ENCODE measurements around the gene ALDH5A1. TPM values are rescaled to one million over a fixed set of nuclear protein-coding genes. Genes with fewer than 3 reads are reported as not detected.
A peak's percentile ranks its signal among the peaks of the same experiment; 100 is the strongest.

The ALDH5A1 gene
- total and polyA plus RNA-seq, 2 of the 13 experiments (the other 11 are each of a cell fraction or from before 2014, with no cell fraction given): 12.8 to 32.5 TPM

DNA sequence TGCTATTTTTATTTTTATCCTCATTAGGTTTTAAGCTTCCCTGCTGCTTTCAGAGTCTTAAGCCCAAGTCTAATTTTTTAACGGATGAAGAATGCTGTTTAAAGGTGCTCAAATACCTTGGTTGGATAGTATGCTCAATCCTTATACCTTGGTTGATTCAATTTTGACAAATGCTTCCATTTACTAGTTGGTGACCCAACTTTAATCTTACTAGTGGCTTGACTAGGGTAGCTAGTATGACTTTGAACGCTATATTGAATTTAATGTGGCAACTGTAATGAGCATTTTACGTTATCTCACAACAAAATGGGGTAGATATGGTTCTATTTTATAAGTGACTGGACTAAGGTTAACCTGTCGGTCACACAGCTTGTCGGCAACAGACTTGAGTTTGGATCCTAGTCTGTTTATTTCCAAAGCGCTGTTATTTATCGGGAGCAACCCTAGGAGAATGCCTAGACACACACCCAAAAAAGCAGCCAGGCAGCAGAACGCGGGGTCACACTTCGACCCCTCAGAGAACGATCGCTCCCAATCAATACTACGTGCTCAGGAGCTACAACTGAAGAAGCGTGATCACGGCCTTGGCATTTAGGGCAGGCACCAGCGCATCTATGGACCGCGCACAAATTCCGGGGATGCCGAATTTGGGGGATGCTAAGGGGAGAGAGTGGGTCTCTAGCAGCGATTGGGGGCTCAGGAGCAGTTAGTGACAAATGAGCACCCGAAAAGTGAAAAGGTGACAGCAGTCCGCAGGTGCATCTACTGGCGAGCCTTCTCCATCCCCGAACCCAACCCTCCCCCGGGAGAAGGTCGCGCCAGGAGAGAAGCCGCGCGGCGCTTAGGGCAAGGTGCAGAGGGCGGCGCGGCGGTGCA, 586 bp upstream of the ALDH5A1 start (continued):
- TF ChIP-seq NFE2L1 (CRISPR knock-in tag; IDR thresholded peaks at IDR 0.05; ENCODE audit: borderline replicate concordance) (0 out of 2 replicates have a peak, but pooled peaks have one; percentile 63), KMT2B (CRISPR knock-in tag; IDR thresholded peaks at IDR 0.05) (no peak), KLF11 (CRISPR knock-in tag; IDR thresholded peaks at IDR 0.05) (peak; percentile 72; the same call in 1 of the 2 replicates), KLF6 (CRISPR knock-in tag; IDR thresholded peaks at IDR 0.05) (no peak), ZNF841 (CRISPR knock-in tag; IDR thresholded peaks at IDR 0.05; ENCODE audit: borderline replicate concordance) (no peak), CEBPG (CRISPR knock-in tag; IDR thresholded peaks at IDR 0.05) (peak; percentile 36; the same call in 1 of the 2 replicates), SAFB2 (CRISPR knock-in tag; IDR thresholded peaks at IDR 0.05; ENCODE audit: borderline replicate concordance, low read depth) (no peak), ZNF160 (CRISPR knock-in tag; IDR thresholded peaks at IDR 0.05) (no peak), FOXA1 (IDR thresholded peaks at IDR 0.05) (no peak), FOXA1 (CRISPR knock-in tag; IDR thresholded peaks at IDR 0.05) (no peak), ZFP41 (CRISPR knock-in tag; IDR thresholded peaks at IDR 0.05; ENCODE audit: borderline replicate concordance) (peak; percentile 86; the same call in 1 of the 2 replicates), ZC3H13 (CRISPR knock-in tag; IDR thresholded peaks at IDR 0.05) (no peak), ZNF558 (CRISPR knock-in tag; IDR thresholded peaks at IDR 0.05; ENCODE audit: borderline replicate concordance) (no peak), ZMAT3 (CRISPR knock-in tag; conservative IDR thresholded peaks at IDR 0.05) (no peak), ZNF343 (CRISPR knock-in tag; IDR thresholded peaks at IDR 0.05) (no peak), GABPA (IDR thresholded peaks at IDR 0.05; ENCODE audit: low read depth, low read length) (no peak), GABPA (CRISPR knock-in tag; IDR thresholded peaks at IDR 0.05; ENCODE audit: low read depth) (no peak), ELF3 (CRISPR knock-in tag; IDR thresholded peaks at IDR 0.05) (no peak), SOX13 (IDR thresholded peaks at IDR 0.05) (no peak), SOX13 (CRISPR knock-in tag; conservative IDR thresholded peaks at IDR 0.05 in 1 of 2, IDR thresholded peaks at IDR 0.05 in 1 of 2) (no peak), ZNF280B (CRISPR knock-in tag; IDR thresholded peaks at IDR 0.05; ENCODE audit: borderline replicate concordance) (0 out of 2 replicates have a peak, but pooled peaks have one; percentile 42), SIN3A (IDR thresholded peaks at IDR 0.05; ENCODE audit: borderline replicate concordance, low read depth, low read length) (peak; percentile 31; the same call in 1 of the 2 replicates), NKX3-1 (CRISPR knock-in tag; IDR thresholded peaks at IDR 0.05) (no peak)
- TF ChIP-seq, protein P1, sequence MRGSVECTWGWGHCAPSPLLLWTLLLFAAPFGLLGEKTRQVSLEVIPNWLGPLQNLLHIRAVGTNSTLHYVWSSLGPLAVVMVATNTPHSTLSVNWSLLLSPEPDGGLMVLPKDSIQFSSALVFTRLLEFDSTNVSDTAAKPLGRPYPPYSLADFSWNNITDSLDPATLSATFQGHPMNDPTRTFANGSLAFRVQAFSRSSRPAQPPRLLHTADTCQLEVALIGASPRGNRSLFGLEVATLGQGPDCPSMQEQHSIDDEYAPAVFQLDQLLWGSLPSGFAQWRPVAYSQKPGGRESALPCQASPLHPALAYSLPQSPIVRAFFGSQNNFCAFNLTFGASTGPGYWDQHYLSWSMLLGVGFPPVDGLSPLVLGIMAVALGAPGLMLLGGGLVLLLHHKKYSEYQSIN (CRISPR knock-in tag; IDR thresholded peaks at IDR 0.05; ENCODE audit: borderline replicate concordance): no peak
- TF ChIP-seq, protein P2, sequence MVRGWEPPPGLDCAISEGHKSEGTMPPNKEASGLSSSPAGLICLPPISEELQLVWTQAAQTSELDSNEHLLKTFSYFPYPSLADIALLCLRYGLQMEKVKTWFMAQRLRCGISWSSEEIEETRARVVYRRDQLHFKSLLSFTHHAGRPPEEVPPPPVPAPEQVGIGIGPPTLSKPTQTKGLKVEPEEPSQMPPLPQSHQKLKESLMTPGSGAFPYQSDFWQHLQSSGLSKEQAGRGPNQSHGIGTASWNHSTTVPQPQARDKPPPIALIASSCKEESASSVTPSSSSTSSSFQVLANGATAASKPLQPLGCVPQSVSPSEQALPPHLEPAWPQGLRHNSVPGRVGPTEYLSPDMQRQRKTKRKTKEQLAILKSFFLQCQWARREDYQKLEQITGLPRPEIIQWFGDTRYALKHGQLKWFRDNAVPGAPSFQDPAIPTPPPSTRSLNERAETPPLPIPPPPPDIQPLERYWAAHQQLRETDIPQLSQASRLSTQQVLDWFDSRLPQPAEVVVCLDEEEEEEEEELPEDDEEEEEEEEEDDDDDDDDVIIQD (CRISPR knock-in tag; IDR thresholded peaks at IDR 0.05; ENCODE audit: low read depth): 0 out of 2 replicates have a peak, but pooled peaks have one; percentile 14
- TF ChIP-seq, protein P3, sequence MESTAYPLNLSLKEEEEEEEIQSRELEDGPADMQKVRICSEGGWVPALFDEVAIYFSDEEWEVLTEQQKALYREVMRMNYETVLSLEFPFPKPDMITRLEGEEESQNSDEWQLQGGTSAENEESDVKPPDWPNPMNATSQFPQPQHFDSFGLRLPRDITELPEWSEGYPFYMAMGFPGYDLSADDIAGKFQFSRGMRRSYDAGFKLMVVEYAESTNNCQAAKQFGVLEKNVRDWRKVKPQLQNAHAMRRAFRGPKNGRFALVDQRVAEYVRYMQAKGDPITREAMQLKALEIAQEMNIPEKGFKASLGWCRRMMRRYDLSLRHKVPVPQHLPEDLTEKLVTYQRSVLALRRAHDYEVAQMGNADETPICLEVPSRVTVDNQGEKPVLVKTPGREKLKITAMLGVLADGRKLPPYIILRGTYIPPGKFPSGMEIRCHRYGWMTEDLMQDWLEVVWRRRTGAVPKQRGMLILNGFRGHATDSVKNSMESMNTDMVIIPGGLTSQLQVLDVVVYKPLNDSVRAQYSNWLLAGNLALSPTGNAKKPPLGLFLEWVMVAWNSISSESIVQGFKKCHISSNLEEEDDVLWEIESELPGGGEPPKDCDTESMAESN (CRISPR knock-in tag; conservative IDR thresholded peaks at IDR 0.05): 0 out of 2 replicates have a peak, but pooled peaks have one; percentile 21

All from HepG2 (cell line).